H1 (cell line): ENCODE measurements around the gene AVPI1.

Experiments used
- CBX5 ChIP-seq: fragments of 300-800, 300-1000 bp; sonication (generic); IDR thresholded peaks from 2 replicates; pipeline ENCODE4 v1.7.1; 2016; ENCODE audit warnings: antibody characterized with exemption, low read length, low read depth
- CEBPB ChIP-seq: IDR thresholded peaks from 2 replicates; pipeline ENCODE4 v1.6.1; 2012; ENCODE audit warnings: low read depth, low read length
- CHD1 ChIP-seq: IDR thresholded peaks from 2 replicates; pipeline ENCODE4 v1.6.1; 2012; ENCODE audit warnings: low read depth, low read length, improper control_type of control experiment
- GTF2F1 ChIP-seq: IDR thresholded peaks from 2 replicates; pipeline ENCODE4 v1.6.1; 2012; ENCODE audit warnings: low read depth, low read length, improper control_type of control experiment, borderline replicate concordance
- RNF2 ChIP-seq: fragments of 200-900, 300-1000 bp; sonication (generic); IDR thresholded peaks from 2 replicates; pipeline ENCODE4 v1.7.1; 2016; ENCODE audit warnings: borderline replicate concordance, low read depth, mild to moderate bottlenecking, antibody characterized with exemption, low read length; ENCODE audit not compliant: poor library complexity, severe bottlenecking; ENCODE audit errors: missing control alignments
- SUZ12 ChIP-seq: fragments of 200-600 bp; sonication (generic); IDR thresholded peaks from 2 replicates; pipeline ENCODE4 v1.6.1; 2012; ENCODE audit warnings: mild to moderate bottlenecking, inconsistent platforms, low read length, moderate library complexity, mixed read lengths
- TAF1 ChIP-seq: IDR thresholded peaks from 2 replicates; pipeline ENCODE4 v1.6.1; 2011; ENCODE audit warnings: mild to moderate bottlenecking, low read depth, low read length
- TF ChIP-seq, protein P1 (sequence below), 3 experiments: IDR thresholded peaks; 1 replicate in 2 of 3; 2 replicates in 1 of 3; pipeline versions ENCODE4 v1.5.1 to v1.6.1; 2011; ENCODE audit warnings: low read length in 3 of 3, mild to moderate bottlenecking in 3 of 3, inconsistent platforms in 2 of 3, low read depth in 1 of 3, moderate library complexity in 1 of 3; ENCODE audit not compliant: insufficient read depth in 1 of 3; ENCODE audit errors: control extremely low read depth in 1 of 3

DNA sequence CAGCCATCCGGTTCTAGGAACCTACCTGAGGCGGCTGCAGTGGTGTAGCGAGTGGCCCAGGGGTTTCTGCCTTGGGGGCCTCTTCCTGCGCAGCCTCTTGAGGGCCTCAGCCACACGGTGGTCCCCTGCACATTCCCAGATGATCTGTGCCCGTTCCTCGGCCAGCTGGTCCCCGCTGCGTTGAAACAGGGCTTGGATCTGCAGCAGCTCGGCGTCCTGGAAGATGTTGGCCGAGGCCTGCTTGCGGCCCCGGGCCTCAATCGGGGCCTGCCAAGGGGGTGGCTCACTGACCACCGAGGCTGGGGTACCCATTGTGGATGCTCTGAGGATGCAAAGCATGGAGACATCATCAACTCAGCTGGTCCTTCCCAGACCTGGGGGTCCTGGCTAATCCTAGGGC lies 7.4 kb downstream of the AVPI1 start:
- TF ChIP-seq CEBPB (no peak), SUZ12 (no peak), RNF2 (no peak), CBX5 (no peak), TAF1 (no peak), GTF2F1 (no peak), CHD1 (no peak)
- TF ChIP-seq, protein P1, sequence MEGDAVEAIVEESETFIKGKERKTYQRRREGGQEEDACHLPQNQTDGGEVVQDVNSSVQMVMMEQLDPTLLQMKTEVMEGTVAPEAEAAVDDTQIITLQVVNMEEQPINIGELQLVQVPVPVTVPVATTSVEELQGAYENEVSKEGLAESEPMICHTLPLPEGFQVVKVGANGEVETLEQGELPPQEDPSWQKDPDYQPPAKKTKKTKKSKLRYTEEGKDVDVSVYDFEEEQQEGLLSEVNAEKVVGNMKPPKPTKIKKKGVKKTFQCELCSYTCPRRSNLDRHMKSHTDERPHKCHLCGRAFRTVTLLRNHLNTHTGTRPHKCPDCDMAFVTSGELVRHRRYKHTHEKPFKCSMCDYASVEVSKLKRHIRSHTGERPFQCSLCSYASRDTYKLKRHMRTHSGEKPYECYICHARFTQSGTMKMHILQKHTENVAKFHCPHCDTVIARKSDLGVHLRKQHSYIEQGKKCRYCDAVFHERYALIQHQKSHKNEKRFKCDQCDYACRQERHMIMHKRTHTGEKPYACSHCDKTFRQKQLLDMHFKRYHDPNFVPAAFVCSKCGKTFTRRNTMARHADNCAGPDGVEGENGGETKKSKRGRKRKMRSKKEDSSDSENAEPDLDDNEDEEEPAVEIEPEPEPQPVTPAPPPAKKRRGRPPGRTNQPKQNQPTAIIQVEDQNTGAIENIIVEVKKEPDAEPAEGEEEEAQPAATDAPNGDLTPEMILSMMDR (IDR thresholded peaks at IDR 0.05; ENCODE audit: control extremely low read depth in 1 of 3, insufficient read depth in 1 of 3, low read depth in 1 of 3, low read length in 3 of 3), result no peak
